ENCODE data around the gene DNAH6. TPM values are rescaled to one million over a fixed set of nuclear protein-coding genes. Genes with fewer than 3 reads are reported as not detected.

DNAH6 gene
- total RNA-seq, 1 experiment from 2014 or later, result not detected

DNA sequence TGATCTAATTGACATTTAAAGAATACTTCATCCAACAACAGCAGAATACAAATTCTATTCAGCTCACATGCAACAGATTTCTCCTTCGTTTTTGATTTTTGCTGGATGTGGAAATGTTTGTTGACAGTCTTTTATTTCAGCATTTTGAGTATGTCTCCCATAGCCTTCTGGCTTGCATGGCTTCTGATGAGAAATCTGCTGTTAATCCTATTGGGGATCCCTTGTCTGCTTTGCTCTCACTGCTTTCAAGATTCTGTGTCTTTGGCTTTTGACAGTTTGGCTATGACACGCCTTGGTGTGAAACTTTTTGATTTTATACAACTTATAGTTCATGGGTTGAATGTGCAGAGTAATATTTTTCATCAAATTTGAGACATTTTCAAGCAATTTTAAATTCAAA is 319.9 kb downstream of the DNAH6 start:
- DNase-seq (no peak), ATAC-seq (no peak)
- Histone ChIP-seq H3K4me1 (ENCODE audit: insufficient read depth, low read length) (no peaks in the 10 kb centered on the region), H3K4me3 (ENCODE audit: low read length) (no peak overlapping the region), H3K4me2 (ENCODE audit: low read length) (no peak overlapping the region), H3K36me3 (ENCODE audit: low read depth, low read length) (no peaks in the 10 kb centered on the region), H4K20me1 (ENCODE audit: low read length) (no peaks in the 10 kb centered on the region), H3K9me3 (ENCODE audit: low read length) (no peaks in the 10 kb centered on the region), H3K9me2 (replicated peaks; ENCODE audit: low read length) (no peaks in the 10 kb centered on the region), H3F3A (ENCODE audit: low read length, unreplicated experiment) (no peaks in the 10 kb centered on the region), H2AFZ (ENCODE audit: low read length) (no peak overlapping the region), H3K79me2 (ENCODE audit: low read length) (no peaks in the 10 kb centered on the region), H3K27me3 (ENCODE audit: low read length) (0 out of 2 replicates have a peak, but pooled peaks cover 3% of the 10 kb centered on the region), H3K27ac (ENCODE audit: low read length) (no peak overlapping the region), H3K9ac (ENCODE audit: low read length) (no peak overlapping the region)
- intact Hi-C loops (cut with micrococcal nuclease), result no loop called here
- BruUV-seq (replicated peaks), result no TSS peak
- POLR2A ChIA-PET (ENCODE audit: unreplicated experiment), result no interaction called here
- CTCF ChIA-PET, result no interaction called here
- TF ChIP-seq EZH2phosphoT487 (IDR thresholded peaks at IDR 0.05; ENCODE audit: borderline replicate concordance, low read length) (no peak), EZH2 (IDR thresholded peaks at IDR 0.05; ENCODE audit: low read length, unreplicated experiment) (no peak)
- TF ChIP-seq, protein P1, sequence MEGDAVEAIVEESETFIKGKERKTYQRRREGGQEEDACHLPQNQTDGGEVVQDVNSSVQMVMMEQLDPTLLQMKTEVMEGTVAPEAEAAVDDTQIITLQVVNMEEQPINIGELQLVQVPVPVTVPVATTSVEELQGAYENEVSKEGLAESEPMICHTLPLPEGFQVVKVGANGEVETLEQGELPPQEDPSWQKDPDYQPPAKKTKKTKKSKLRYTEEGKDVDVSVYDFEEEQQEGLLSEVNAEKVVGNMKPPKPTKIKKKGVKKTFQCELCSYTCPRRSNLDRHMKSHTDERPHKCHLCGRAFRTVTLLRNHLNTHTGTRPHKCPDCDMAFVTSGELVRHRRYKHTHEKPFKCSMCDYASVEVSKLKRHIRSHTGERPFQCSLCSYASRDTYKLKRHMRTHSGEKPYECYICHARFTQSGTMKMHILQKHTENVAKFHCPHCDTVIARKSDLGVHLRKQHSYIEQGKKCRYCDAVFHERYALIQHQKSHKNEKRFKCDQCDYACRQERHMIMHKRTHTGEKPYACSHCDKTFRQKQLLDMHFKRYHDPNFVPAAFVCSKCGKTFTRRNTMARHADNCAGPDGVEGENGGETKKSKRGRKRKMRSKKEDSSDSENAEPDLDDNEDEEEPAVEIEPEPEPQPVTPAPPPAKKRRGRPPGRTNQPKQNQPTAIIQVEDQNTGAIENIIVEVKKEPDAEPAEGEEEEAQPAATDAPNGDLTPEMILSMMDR (conservative IDR thresholded peaks at IDR 0.05; ENCODE audit: low read depth, low read length), result no peak

DNA sequence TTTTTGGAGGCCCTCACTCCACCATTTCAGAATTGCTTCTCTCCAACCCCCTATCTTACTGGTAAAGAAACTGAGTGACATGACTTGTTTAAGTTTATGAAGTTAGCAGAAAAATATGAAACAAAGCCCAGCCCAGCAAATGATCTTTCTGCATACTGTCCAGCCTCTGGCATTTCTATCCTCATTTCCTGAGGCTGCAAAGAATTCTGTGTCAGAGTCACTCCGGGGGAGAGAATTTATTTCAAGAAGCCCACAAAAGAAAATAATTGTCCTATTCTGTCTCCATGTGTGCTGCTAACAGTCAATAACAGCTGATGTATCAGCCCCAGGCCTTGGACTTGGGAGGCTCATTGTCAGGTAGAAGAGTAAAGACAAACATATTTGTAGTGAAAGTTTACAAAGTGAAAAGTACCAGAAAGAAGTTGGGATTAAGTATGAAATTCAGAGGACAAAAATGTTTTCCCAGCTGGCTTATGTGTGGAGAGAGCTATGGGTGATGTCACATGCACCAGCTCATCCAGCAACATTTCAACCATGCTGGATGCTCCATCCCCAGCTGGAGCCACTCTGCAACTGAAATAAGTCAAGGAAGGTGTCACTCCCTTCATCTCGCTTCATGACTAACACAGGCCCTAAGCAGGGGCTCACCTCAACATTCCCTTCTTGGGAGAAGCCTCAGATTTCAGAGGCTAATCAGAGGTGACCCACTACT is 322.3 kb downstream of the DNAH6 start:
- H3K9me3 ChIP-seq (ENCODE audit: low read length), result no peaks in the 10 kb centered on the region
- H2AFZ ChIP-seq (ENCODE audit: low read length), result no peak overlapping the region
- no peak overlapping the region for H3K4me2 ChIP-seq (ENCODE audit: low read length)
- no peaks in the 10 kb centered on the region for H3F3A ChIP-seq (ENCODE audit: low read length, unreplicated experiment)
- no peak overlapping the region for H3K9ac ChIP-seq (ENCODE audit: low read length)
- TF ChIP-seq, protein P1 (conservative IDR thresholded peaks at IDR 0.05; ENCODE audit: low read depth, low read length), result no peak
- TF ChIP-seq EZH2 (IDR thresholded peaks at IDR 0.05; ENCODE audit: low read length, unreplicated experiment), result no peak
- no peak for TF ChIP-seq EZH2phosphoT487 (IDR thresholded peaks at IDR 0.05; ENCODE audit: borderline replicate concordance, low read length)
- ATAC-seq, result no peak
- no peaks in the 10 kb centered on the region for H3K9me2 ChIP-seq (replicated peaks; ENCODE audit: low read length)
- H3K4me1 ChIP-seq (ENCODE audit: insufficient read depth, low read length), result no peaks in the 10 kb centered on the region
- no TSS peak for BruUV-seq (replicated peaks)
- no peak for DNase-seq
- H3K36me3 ChIP-seq (ENCODE audit: low read depth, low read length), result no peaks in the 10 kb centered on the region
- no peaks in the 10 kb centered on the region for H4K20me1 ChIP-seq (ENCODE audit: low read length)
- ChIA-PET POLR2A (ENCODE audit: unreplicated experiment) (no interaction called here), CTCF (no interaction called here)
- intact Hi-C loops (cut with micrococcal nuclease), result no loop called here
- no peak overlapping the region for H3K4me3 ChIP-seq (ENCODE audit: low read length)
- H3K27me3 ChIP-seq (ENCODE audit: low read length), result 0 out of 2 replicates have a peak, but pooled peaks cover 3% of the 10 kb centered on the region
- no peaks in the 10 kb centered on the region for H3K79me2 ChIP-seq (ENCODE audit: low read length)
- no peak overlapping the region for H3K27ac ChIP-seq (ENCODE audit: low read length)

DNA sequence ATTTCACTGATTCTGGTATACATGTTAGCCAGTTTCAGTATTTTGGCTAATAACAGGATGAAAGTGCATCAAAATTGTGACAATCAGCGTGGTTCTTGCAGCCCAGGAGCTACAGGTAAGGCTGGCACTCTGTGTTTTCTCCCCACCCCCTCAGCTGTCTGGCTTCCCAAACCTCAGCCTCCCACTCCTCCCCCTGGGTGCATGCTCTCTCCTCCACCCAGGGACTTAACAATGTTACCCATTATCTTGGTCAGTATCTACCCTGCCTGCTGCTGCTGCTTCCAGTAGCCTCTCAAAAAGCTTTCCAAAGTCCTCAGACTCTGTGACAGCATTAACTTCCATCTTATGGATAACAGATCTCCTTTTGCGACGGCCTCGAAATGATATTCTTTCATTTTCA is 323.6 kb downstream of the DNAH6 start:
- no TSS peak for BruUV-seq (replicated peaks)
- TF ChIP-seq, protein P1 (conservative IDR thresholded peaks at IDR 0.05; ENCODE audit: low read depth, low read length), result no peak
- no peak for TF ChIP-seq EZH2 (IDR thresholded peaks at IDR 0.05; ENCODE audit: low read length, unreplicated experiment)
- no peak for TF ChIP-seq EZH2phosphoT487 (IDR thresholded peaks at IDR 0.05; ENCODE audit: borderline replicate concordance, low read length)
- Histone ChIP-seq H3K4me1 (ENCODE audit: insufficient read depth, low read length) (no peaks in the 10 kb centered on the region), H3K79me2 (ENCODE audit: low read length) (no peaks in the 10 kb centered on the region), H3K27ac (ENCODE audit: low read length) (no peak overlapping the region), H3K4me2 (ENCODE audit: low read length) (no peak overlapping the region), H3K36me3 (ENCODE audit: low read depth, low read length) (no peaks in the 10 kb centered on the region), H3K9me3 (ENCODE audit: low read length) (no peaks in the 10 kb centered on the region), H3F3A (ENCODE audit: low read length, unreplicated experiment) (no peaks in the 10 kb centered on the region), H2AFZ (ENCODE audit: low read length) (no peak overlapping the region), H3K27me3 (ENCODE audit: low read length) (0 out of 2 replicates have a peak, but pooled peaks cover 3% of the 10 kb centered on the region), H3K9ac (ENCODE audit: low read length) (no peak overlapping the region), H4K20me1 (ENCODE audit: low read length) (no peaks in the 10 kb centered on the region), H3K9me2 (replicated peaks; ENCODE audit: low read length) (no peaks in the 10 kb centered on the region), H3K4me3 (ENCODE audit: low read length) (no peak overlapping the region)
- ChIA-PET POLR2A (ENCODE audit: unreplicated experiment) (no interaction called here), CTCF (no interaction called here)
- DNase-seq (no peak), ATAC-seq (no peak)
- intact Hi-C loops (cut with micrococcal nuclease), result no loop called here
